Psoas muscle (tissue), 7 donors: ENCODE data around the gene NXPE2. TPM values are rescaled to one million over a fixed set of nuclear protein-coding genes. Genes with fewer than 3 reads are reported as not detected.

Experiments
- polyA plus RNA-seq, 3 donors: library from polyadenylated mRNA; stranded (reverse); fragments of 200-250 nt; gene quantifications; one replicate each; pipeline ENCODE4 v1.2.3, GENCODE V29; 2013
- total RNA-seq, 4 donors: library from RNA; stranded (reverse); fragmentation: NEBNext Ultra II Directional in 2 of 4; extraction: Animal tissue kit (Norgen Biotek cat#: 25700) in 2 of 4; gene quantifications; one replicate each; pipeline versions ENCODE4 v1.2.1 to v1.2.4, GENCODE V29; 2021 to 2023
- donor health status: healthy with polysubstance abuse.
- donor health status: DM: no; HTN: no; CAD: no; lungs with moderate emphysema.
- donor health status: Bipolar disorder and iron deficiency.
- donor health status: healthy.
- donor health status: DM: no; HTN: no; CAD: no.
- donor health status: DM: no; HTN: no; CAD: no.
- donor health status: DM: yes; HTN: yes; CAD: no.

NXPE2 gene
- total and polyA plus RNA-seq, 7 donors, result 0.04 to 0.30 (median 0.14) TPM; not detected in 1

Other genes with a start within 250 kb of the NXPE2 start
- gene REXO2, start 239.1 kb upstream of the NXPE2 start, total RNA-seq, result 10 to 100 TPM; 44.1 to 77.4 (median 61.9) TPM
- gene REXO2, start 239.1 kb upstream of the NXPE2 start, polyA plus RNA-seq, result 10 to 100 TPM; 57.4 to 67.8 (median 67.5) TPM
- under 1 TPM in 2 of 4 donors, not detected in 2; 0.24 to 0.39 TPM for gene NXPE1, start 118.6 kb upstream of the NXPE2 start, total RNA-seq
- under 1 TPM in 2 of 3 donors, not detected in 1; 0.08 to 0.15 TPM for gene NXPE1, start 118.6 kb upstream of the NXPE2 start, polyA plus RNA-seq
- gene NXPE4, start 82.7 kb upstream of the NXPE2 start, total RNA-seq, result not detected
- not detected for gene NXPE4, start 82.7 kb upstream of the NXPE2 start, polyA plus RNA-seq